KMS-11 (cell line): ENCODE data around the gene CRY1.

Experiments used
- H2AFZ ChIP-seq: fragments of 200-600 bp; sonication (generic); 2 replicates; pipeline ENCODE4 v1.6.1; 2016; ENCODE audit warnings: antibody characterized with exemption, mixed run types, low read depth
- H3K27ac ChIP-seq: fragments of 200-600 bp; sonication (generic); 2 replicates; pipeline ENCODE4 v1.6.1; 2016; ENCODE audit warnings: mild to moderate bottlenecking, mixed run types
- H3K27me3 ChIP-seq: fragments of 200-600 bp; sonication (generic); 2 replicates; pipeline ENCODE4 v1.6.1; 2017; ENCODE audit warnings: mild to moderate bottlenecking, low read depth, mixed run types, moderate library complexity; ENCODE audit not compliant: insufficient read depth
- H3K36me3 ChIP-seq: fragments of 200-600 bp; sonication (generic); 2 replicates; pipeline ENCODE4 v1.6.1; 2017; ENCODE audit warnings: mild to moderate bottlenecking, mixed run types; ENCODE audit not compliant: insufficient read depth
- H3K4me1 ChIP-seq: fragments of 200-600 bp; sonication (generic); 2 replicates; pipeline ENCODE4 v1.6.1; 2016; ENCODE audit warnings: mild to moderate bottlenecking, low read depth, mixed run types; ENCODE audit not compliant: poor library complexity, severe bottlenecking
- H3K4me2 ChIP-seq: fragments of 200-600 bp; sonication (generic); 2 replicates; pipeline ENCODE4 v1.7.0; 2016; ENCODE audit warnings: mild to moderate bottlenecking, mixed run types
- H3K4me3 ChIP-seq: fragments of 200-600 bp; sonication (generic); IDR thresholded peaks from 2 replicates; pipeline ENCODE4 v1.6.1; 2017; ENCODE audit warnings: low read depth, low read length, mixed read lengths; ENCODE audit not compliant: insufficient read depth
- H3K79me2 ChIP-seq: fragments of 200-600 bp; sonication (generic); 2 replicates; pipeline ENCODE4 v1.6.1; 2016; ENCODE audit warnings: low read depth, mixed run types; ENCODE audit not compliant: insufficient read depth
- H3K9ac ChIP-seq: fragments of 200-600 bp; sonication (generic); 2 replicates; pipeline ENCODE4 v1.6.1; 2016; ENCODE audit warnings: mild to moderate bottlenecking, mixed run types
- H4K20me1 ChIP-seq: fragments of 200-600 bp; sonication (generic); 2 replicates; pipeline ENCODE4 v1.6.1; 2016; ENCODE audit warnings: mild to moderate bottlenecking, mixed run types; ENCODE audit not compliant: insufficient read depth
- CTCF ChIP-seq: fragments of 200-600 bp; sonication (generic); conservative IDR thresholded peaks from 2 replicates; pipeline ENCODE4 v1.6.1; 2017; ENCODE audit warnings: low read depth, mild to moderate bottlenecking, antibody characterized with exemption, low read length, moderate library complexity, mixed read lengths

CRY1 gene

GRCh38 chr12:107106241-107107025, 13.1 kb upstream of the CRY1 start:
- H3K36me3 ChIP-seq, result no peaks in the 10 kb centered on the region
- H4K20me1 ChIP-seq, result no peaks in the 10 kb centered on the region
- H3K27ac ChIP-seq, result no peak overlapping the region
- TF ChIP-seq CTCF, result no peak
- H3K4me3 ChIP-seq, result no peak overlapping the region
- H3K27me3 ChIP-seq, result no peaks in the 10 kb centered on the region
- no peaks in the 10 kb centered on the region for H3K4me1 ChIP-seq
- H3K4me2 ChIP-seq, result no peak overlapping the region
- H3K9ac ChIP-seq, result no peak overlapping the region
- no peak overlapping the region for H2AFZ ChIP-seq
- no peaks in the 10 kb centered on the region for H3K79me2 ChIP-seq

GRCh38 chr12:107105410-107105703, 12.0 kb upstream of the CRY1 start:
- Histone ChIP-seq H2AFZ (no peak overlapping the region), H3K4me2 (no peak overlapping the region), H3K36me3 (no peaks in the 10 kb centered on the region), H3K4me3 (no peak overlapping the region), H3K27ac (no peak overlapping the region), H4K20me1 (no peaks in the 10 kb centered on the region), H3K4me1 (no peaks in the 10 kb centered on the region), H3K79me2 (no peaks in the 10 kb centered on the region), H3K27me3 (no peaks in the 10 kb centered on the region), H3K9ac (no peak overlapping the region)
- TF ChIP-seq CTCF, result no peak

- Histone ChIP-seq H3K36me3 (no peaks in the 10 kb centered on the region), H3K27ac (no peak overlapping the region), H2AFZ (no peak overlapping the region), H3K79me2 (no peaks in the 10 kb centered on the region), H3K27me3 (no peaks in the 10 kb centered on the region), H3K4me2 (no peak overlapping the region), H4K20me1 (no peaks in the 10 kb centered on the region), H3K4me3 (no peak overlapping the region), H3K4me1 (no peaks in the 10 kb centered on the region), H3K9ac (no peak overlapping the region)
- TF ChIP-seq CTCF, result no peak
These were observed 10.2 kb upstream of the CRY1 start for GRCh38 chr12:107103516-107103915.

- H4K20me1 ChIP-seq, result no peaks in the 10 kb centered on the region
- H3K79me2 ChIP-seq, result no peaks in the 10 kb centered on the region
- no peaks in the 10 kb centered on the region for H3K36me3 ChIP-seq
- H3K27me3 ChIP-seq, result no peaks in the 10 kb centered on the region
- no peak overlapping the region for H3K4me2 ChIP-seq
- no peak overlapping the region for H3K4me3 ChIP-seq
- no peaks in the 10 kb centered on the region for H3K4me1 ChIP-seq
- TF ChIP-seq CTCF, result no peak
- no peak overlapping the region for H3K27ac ChIP-seq
- H3K9ac ChIP-seq, result no peak overlapping the region
- H2AFZ ChIP-seq, result no peak overlapping the region
These were observed 9.7 kb upstream of the CRY1 start for GRCh38 chr12:107103097-107103496.
